ENCODE measurements around the gene EPB41. TPM values are rescaled to one million over a fixed set of nuclear protein-coding genes. Genes with fewer than 3 reads are reported as not detected.
"Not testable (repeated sequence)": the region's sequence is repeated elsewhere in the genome, so short reads cannot be mapped to it uniquely, and the experiment has no call there.

Gene EPB41
- total RNA-seq, 1 donor from 2014 or later, result 16.0 TPM

DNA sequence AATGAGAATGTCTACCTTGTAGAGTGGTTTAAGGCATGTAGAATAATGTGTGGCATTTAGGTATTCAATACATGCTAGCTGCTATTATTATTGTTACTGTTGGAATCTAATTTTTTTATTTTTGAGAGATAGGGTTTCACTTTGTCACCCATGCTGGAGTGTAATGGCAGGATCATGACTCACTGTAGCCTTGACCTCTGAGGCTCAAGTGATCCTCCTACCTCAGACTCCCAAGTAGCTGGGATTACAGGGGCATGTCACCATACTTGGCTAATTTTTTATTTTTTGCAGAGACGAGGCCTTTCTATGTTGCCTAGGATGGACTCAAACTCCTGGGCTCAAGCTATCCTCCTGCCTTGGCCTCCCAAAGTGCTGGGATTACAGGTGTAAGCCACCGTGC, 61.9 kb downstream of the EPB41 start:
- no peak for DNase-seq (ENCODE audit: low read depth in 2 of 2)

DNA sequence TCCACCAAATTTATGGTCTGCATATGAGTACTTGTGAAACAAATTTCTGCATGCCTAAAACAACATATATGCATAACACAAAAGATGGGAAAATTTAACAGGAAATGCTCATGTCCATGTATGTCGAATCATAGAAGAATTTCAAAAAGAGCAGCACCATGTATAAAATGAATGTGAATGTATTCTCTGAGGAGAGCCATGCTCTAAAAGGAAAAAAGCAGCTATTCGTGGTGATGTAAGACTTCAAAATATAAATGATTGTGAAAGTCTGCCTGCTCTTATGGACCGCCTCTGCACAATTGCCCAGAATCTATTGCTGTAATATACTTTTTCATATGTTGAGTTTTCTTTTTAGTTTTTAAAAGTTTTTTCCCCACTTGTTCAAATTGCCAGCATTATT, 66.8 kb downstream of the EPB41 start:
- DNase-seq (ENCODE audit: low read depth in 2 of 2), result no peak

DNA sequence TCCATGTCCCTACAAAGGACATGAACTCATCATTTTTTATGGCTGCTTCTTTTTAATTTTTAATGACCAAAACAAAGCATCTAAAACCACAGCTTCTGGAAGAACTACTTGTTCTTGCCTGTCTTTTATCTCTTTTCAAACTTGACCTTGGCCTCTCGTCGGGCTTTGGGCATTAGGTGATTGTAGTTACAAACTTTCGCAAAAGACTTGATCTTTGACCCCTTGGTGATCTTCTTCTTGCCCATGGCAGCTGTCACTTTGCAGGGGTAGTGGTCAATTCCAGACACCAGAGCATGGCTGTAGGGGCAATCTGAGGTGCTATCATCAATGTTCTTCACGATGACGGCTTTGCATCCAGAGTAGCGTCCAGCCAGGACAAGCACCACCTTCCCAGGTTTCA, 67.8 kb downstream of the EPB41 start:
- no peak for DNase-seq (ENCODE audit: low read depth in 2 of 2)

DNA sequence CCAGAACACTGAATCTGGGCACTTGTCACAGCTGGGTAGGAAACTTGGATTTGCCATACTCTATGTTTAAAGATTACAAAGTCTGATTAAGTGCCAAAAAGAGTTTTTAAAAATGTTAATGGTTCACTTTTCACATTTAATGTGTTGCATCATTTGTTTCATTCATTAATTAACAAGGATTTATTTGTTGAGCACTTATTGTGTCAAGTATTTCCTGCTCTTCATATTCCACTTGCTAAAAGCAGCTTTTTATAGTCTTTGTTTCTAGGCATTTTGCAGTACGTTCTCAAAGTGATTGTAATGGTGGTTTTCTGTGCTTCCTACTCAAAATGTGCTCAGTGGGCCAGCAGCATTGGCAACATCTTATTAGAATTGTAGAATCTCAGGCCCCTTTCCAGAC, 68.7 kb downstream of the EPB41 start:
- no peak for DNase-seq (ENCODE audit: low read depth in 2 of 2)

- DNase-seq (ENCODE audit: low read depth in 2 of 2), result peak; percentile 14 to 21
Measured at GRCh38 chr1:28983509-28984310, 69.3 kb downstream of the EPB41 start.

DNA sequence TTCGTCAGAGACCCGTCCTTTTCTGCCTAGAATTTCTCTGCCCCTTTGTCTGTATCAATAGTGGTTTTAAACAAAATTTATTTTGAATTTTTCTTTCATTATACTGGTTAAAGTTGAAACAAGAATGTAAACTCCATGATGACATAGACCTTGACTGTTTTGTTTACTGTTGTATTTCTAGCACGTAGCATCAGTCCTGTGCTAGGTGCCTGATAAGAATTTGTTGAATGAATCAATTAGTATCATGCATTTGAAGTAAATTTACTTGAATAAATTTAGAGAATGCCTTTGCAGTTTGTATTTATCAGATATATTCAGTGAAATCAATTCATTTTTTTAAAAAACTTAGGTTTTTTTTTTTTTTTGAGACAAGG, 69.9 kb downstream of the EPB41 start:
- no peak for DNase-seq (ENCODE audit: low read depth in 2 of 2)

DNA sequence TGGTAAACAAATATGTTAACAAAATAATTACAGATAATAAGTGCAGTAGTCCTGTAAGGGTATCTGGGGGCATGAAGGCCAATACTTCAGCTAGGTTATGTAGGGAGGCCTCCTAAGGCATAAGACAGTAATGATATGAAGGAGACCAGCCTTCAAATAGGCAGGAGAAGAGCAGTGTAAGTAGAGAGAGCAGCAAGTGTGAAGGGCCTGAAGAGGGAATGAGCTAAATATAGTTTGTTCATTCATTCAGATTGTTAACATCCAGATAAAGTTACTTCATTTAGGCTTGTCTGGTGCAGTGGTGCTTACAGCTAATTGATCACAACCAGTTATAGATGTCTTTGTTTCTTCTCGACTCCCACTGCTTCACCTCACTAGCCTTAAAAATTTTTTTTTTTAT, 71.1 kb downstream of the EPB41 start:
- no peak for DNase-seq (ENCODE audit: low read depth in 2 of 2)

DNA sequence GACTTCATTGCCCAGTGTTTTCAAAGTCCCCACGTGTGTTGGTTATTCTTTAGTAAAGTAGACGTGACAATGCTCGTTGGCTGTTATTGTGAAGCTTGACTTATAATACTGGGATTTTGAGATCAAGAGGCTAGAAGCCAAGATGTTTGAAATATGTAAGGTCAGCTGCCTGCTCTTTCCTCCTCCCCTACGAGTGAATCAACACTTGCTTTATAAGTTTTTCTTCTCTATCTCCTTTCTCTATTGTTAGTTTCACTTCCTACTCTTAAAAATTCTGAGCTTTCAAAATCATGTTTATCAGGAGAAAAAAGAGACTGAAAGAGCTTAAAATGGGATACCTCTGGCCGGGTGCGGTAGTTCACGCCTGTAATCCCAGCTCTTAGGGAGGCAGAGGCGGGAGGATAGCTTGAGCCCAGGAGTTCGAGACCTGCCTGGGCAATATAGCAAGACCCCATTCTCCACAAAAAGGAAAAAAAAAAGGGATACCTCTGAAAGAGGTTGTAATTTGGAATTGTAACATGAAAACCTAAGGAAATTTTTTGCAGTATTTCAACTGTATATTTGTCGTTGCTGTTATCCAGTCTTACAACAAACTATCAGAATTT, 72.0 kb downstream of the EPB41 start:
- DNase-seq (ENCODE audit: low read depth in 2 of 2), result no peak

DNA sequence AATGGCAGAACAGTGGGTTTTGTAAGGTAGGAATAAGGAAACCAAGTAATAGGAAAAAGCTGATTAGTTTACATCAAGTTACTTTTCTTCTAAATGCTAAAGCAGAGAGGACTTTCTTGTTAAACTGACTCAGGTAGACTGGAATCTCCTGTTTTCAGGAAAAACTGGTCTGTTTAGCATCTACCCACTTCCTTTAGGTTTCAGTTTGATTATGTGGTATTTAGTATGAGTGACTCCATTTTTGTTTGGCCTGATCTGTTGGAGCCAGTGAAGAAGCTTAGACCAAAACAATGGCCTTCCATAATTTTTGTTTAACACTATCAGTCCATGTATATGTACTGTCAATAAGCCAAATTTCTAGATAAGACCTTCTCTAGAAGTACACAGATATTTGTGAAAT, 88.4 kb downstream of the EPB41 start:
- DNase-seq (ENCODE audit: low read depth in 2 of 2), result no peak

GRCh38 chr1:29004288-29004687, 89.9 kb downstream of the EPB41 start:
- no peak for DNase-seq (ENCODE audit: low read depth in 2 of 2)

- DNase-seq (ENCODE audit: low read depth in 2 of 2), result no peak
Measured at GRCh38 chr1:29004798-29005197, 90.4 kb downstream of the EPB41 start.

- no peak for DNase-seq (ENCODE audit: low read depth in 2 of 2)
Measured at GRCh38 chr1:29011775-29012174, 97.4 kb downstream of the EPB41 start.

GRCh38 chr1:29017235-29017634, 102.9 kb downstream of the EPB41 start:
- DNase-seq (ENCODE audit: low read depth in 2 of 2), result no peak

DNA sequence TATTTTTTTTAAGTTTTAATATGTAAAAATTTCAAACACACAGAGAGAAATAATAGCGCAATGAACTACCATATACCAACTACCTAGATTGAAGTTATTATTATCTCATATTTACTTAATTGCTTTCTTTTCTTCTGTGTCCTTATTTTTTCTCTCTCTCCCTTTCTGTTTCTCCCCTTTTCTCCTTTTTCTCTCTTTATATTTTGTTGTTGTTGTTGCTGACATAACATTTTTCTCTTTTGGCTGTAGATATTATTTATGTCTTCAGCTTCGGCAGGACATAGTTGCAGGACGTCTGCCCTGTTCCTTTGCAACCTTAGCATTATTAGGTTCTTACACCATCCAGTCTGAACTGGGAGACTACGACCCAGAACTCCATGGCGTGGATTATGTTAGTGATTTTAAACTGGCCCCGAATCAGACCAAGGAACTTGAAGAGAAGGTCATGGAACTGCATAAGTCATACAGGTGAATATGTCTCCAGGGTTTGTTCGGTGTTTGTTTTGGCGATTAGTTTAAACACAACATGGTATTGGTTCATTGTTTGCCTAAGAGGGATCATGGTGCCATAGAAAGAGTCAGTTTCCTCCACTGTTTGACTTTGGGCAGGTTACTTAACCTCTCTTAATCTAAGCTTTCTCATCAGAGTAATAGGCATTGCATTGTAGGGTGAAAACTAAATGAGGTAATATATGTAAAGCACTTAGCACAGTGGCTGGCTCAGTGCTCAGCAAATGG, 103.8 kb downstream of the EPB41 start:
- no peak for DNase-seq (ENCODE audit: low read depth in 2 of 2)

- no peak for DNase-seq (ENCODE audit: low read depth in 2 of 2)
Measured at GRCh38 chr1:29022620-29023019, 108.3 kb downstream of the EPB41 start.

GRCh38 chr1:29029667-29030066, 115.3 kb downstream of the EPB41 start:
- DNase-seq (ENCODE audit: low read depth in 2 of 2), result no peak

GRCh38 chr1:29032841-29033240, 118.5 kb downstream of the EPB41 start:
- no peak for DNase-seq (ENCODE audit: low read depth in 2 of 2)

GRCh38 chr1:29033829-29034466, 119.6 kb downstream of the EPB41 start:
- peak; percentile 50 to 62 for DNase-seq (ENCODE audit: low read depth in 2 of 2)

- DNase-seq (ENCODE audit: low read depth in 2 of 2), result no peak
Measured at GRCh38 chr1:29043274-29043965, 129.1 kb downstream of the EPB41 start.

- DNase-seq (ENCODE audit: low read depth in 2 of 2), result no peak
Measured at GRCh38 chr1:29044010-29044409, 129.6 kb downstream of the EPB41 start.

GRCh38 chr1:29045663-29046062, 131.3 kb downstream of the EPB41 start:
- not testable (repeated sequence) for DNase-seq (ENCODE audit: low read depth in 2 of 2)

GRCh38 chr1:29047142-29047541, 132.8 kb downstream of the EPB41 start:
- no peak for DNase-seq (ENCODE audit: low read depth in 2 of 2)
